ENCODE data around the gene STX1A. TPM values are rescaled to one million over a fixed set of nuclear protein-coding genes. Genes with fewer than 3 reads are reported as not detected.

The STX1A gene
- total and polyA plus RNA-seq, 2 of the 13 experiments (the other 11 are each of a cell fraction or from before 2014, with no cell fraction given), result 6.1 to 12.2 TPM

GRCh38 chr7:73703225-73703624 lies 16.2 kb downstream of the STX1A start:
- DNase-seq (ENCODE audit: low spot score), result no peak
- no peak overlapping the region for H3K4me3 ChIP-seq (replicated peaks in 1 of 3; ENCODE audit: insufficient read depth in 1 of 3, low read depth in 2 of 3, low read length in 3 of 3)
- POLR2A ChIA-PET, result interaction anchor here (1.4 kb wide), 1 partner anchor 13 kb away, joined by 4 read pairs; no protein-coding TSS in a partner anchor
- FAIRE-seq, result no peak
- H3K79me2 ChIP-seq (ENCODE audit: insufficient read depth, low read length), result no peaks in the 10 kb centered on the region
- peaks cover 6 to 14% of the 10 kb centered on the region in 2 experiments; a peak in 4 of 5 replicates for H3K36me3 ChIP-seq (replicated peaks in 1 of 2; ENCODE audit: control insufficient read depth in 1 of 2, insufficient read depth in 2 of 2, low read length in 2 of 2)
- peaks cover 5% of the 10 kb centered on the region; the same call in 1 of the 2 replicates for H4K20me1 ChIP-seq (ENCODE audit: insufficient read depth, low read length)
- intact Hi-C loops (cut with micrococcal nuclease; ENCODE audit: unreplicated experiment) (no loop called here), in situ Hi-C loops (cut with HindIII; ENCODE audit: extremely low pct_ligation_motif_present, low pct_unique_long_range_greater_than_20kb) (no loop called here)
- H3K27ac ChIP-seq (ENCODE audit: extremely low read length, insufficient read depth, low read length), result no peak overlapping the region
- no peak overlapping the region for H3K9ac ChIP-seq (ENCODE audit: insufficient read depth, low read depth, low read length)
- no TSS peak for BruUV-seq (replicated peaks)
- H3K9me3 ChIP-seq (ENCODE audit: low read length), result no peaks in the 10 kb centered on the region
- WGBS (ENCODE audit: low lambda C conversion rate), result 90% methylated on average over 13 of the region's 13 CpGs
- CTCF ChIA-PET (ENCODE audit: low intra/inter-chr PET ratio, low total read pairs), result no interaction called here
- H2AFZ ChIP-seq (ENCODE audit: low read length), result no peak overlapping the region
- H3K27me3 ChIP-seq (ENCODE audit: control insufficient read depth in 1 of 2, insufficient read depth in 2 of 2, low read length in 2 of 2), result no peaks in the 10 kb centered on the region
- no peak overlapping the region for H3K4me2 ChIP-seq (ENCODE audit: low read depth, low read length)
- ATAC-seq, result no peak
- H3K4me1 ChIP-seq (ENCODE audit: insufficient read depth, low read length), result peaks cover 15% of the 10 kb centered on the region
- TF ChIP-seq ZNF550 (CRISPR knock-in tag; IDR thresholded peaks at IDR 0.05; ENCODE audit: borderline replicate concordance) (no peak), ZNF564 (CRISPR knock-in tag; IDR thresholded peaks at IDR 0.05) (no peak), ZNF326 (CRISPR knock-in tag; IDR thresholded peaks at IDR 0.05; ENCODE audit: borderline replicate concordance) (no peak), ZNF607 (CRISPR knock-in tag; IDR thresholded peaks at IDR 0.05; ENCODE audit: borderline replicate concordance) (no peak), ZFYVE20 (CRISPR knock-in tag; IDR thresholded peaks at IDR 0.05; ENCODE audit: borderline replicate concordance, low read depth) (no peak), AKNA (CRISPR knock-in tag; IDR thresholded peaks at IDR 0.05; ENCODE audit: borderline replicate concordance) (no peak), HMGXB4 (CRISPR knock-in tag; IDR thresholded peaks at IDR 0.05; ENCODE audit: borderline replicate concordance in 1 of 2, low read depth in 1 of 2) (no peak), ZNF503 (CRISPR knock-in tag; IDR thresholded peaks at IDR 0.05) (no peak), ELK4 (CRISPR knock-in tag; IDR thresholded peaks at IDR 0.05; ENCODE audit: borderline replicate concordance) (no peak), MZF1 (CRISPR knock-in tag; IDR thresholded peaks at IDR 0.05; ENCODE audit: borderline replicate concordance) (no peak), PLSCR1 (CRISPR knock-in tag; IDR thresholded peaks at IDR 0.05; ENCODE audit: borderline replicate concordance) (no peak), ELF1 (CRISPR knock-in tag; IDR thresholded peaks at IDR 0.05) (no peak), ZNF749 (CRISPR knock-in tag; IDR thresholded peaks at IDR 0.05; ENCODE audit: borderline replicate concordance) (no peak)
